ENCODE data around the gene RPS15.

RPS15 gene

DNA sequence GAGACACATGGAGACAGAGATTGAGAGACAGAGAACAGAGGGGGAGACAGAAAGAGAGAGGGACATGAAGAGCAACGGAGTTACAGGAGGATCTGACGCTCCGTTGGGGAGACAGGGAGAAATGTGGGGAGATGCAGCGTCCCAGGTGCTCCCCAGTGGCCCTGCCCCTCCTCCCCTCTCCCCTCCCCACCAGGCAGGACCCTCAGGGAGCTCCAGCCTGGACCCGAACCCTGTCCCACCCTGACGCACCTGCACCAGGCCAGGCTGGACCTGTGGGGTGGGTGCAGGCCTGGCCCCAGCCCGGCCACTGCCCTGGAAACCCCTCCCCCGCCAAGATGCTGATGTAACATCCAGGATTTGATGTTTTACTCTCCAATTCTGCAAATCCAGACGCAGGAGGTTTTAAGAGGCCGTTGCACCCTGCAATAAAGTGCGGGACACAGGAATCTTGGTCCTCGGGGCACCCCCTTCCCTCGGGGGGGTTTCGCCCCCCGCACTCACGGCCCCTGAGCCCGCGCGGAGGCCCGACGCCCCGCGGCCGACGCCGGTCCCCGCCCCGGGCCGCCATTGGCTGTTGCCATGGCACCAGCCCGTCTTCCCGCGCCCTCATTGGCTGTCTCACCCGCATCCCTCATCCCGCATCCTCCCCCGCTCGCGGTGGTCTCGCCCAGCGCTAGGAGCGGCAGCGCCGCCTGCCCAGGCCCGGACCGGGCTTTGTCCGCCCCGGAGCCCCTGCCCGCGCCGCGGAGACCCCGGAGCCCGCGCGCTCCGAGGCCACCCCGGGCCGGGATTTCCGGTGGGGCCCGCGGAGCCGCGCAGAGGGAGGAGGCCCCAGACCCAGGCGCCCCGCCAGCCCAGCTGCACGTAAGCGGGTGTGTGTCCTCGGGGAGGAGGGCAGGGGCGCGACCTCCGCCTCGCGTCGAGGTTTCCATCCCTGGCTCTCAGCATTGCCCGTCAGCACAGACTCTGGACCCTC is 11.6 kb downstream of the RPS15 start, which contains the start of gene APC2:
Gene APC2, plus strand, starts transcription at position 655 of the 976 bp plus-strand sequence. CDS start 2,881 bp downstream, outside the sequence.
- no peak within 1 kb of the TSS for H3K27ac ChIP-seq (ENCODE audit: low read length)
- peaks cover 25% of the 10 kb centered on the region for H3K4me1 ChIP-seq (ENCODE audit: control insufficient read depth, insufficient read depth, low read length)
- no peaks in the 10 kb centered on the region for H3K36me3 ChIP-seq (ENCODE audit: control insufficient read depth in 2 of 2, insufficient read depth in 2 of 2, low read length in 2 of 2)
- no peak within 1 kb of the TSS for H3K9ac ChIP-seq (ENCODE audit: low read length in 2 of 2)
- H3K4me3 ChIP-seq (ENCODE audit: low read length in 2 of 2), result no peak within 1 kb of the TSS
- H3K27me3 ChIP-seq (ENCODE audit: control insufficient read depth in 1 of 2, insufficient read depth in 2 of 2, low read length in 2 of 2), result peaks cover 63 to 83% of the 10 kb centered on the region in 2 donors
- no peaks in the 10 kb centered on the region for H3K9me3 ChIP-seq (ENCODE audit: control insufficient read depth in 2 of 2, low read length in 2 of 2)

DNA sequence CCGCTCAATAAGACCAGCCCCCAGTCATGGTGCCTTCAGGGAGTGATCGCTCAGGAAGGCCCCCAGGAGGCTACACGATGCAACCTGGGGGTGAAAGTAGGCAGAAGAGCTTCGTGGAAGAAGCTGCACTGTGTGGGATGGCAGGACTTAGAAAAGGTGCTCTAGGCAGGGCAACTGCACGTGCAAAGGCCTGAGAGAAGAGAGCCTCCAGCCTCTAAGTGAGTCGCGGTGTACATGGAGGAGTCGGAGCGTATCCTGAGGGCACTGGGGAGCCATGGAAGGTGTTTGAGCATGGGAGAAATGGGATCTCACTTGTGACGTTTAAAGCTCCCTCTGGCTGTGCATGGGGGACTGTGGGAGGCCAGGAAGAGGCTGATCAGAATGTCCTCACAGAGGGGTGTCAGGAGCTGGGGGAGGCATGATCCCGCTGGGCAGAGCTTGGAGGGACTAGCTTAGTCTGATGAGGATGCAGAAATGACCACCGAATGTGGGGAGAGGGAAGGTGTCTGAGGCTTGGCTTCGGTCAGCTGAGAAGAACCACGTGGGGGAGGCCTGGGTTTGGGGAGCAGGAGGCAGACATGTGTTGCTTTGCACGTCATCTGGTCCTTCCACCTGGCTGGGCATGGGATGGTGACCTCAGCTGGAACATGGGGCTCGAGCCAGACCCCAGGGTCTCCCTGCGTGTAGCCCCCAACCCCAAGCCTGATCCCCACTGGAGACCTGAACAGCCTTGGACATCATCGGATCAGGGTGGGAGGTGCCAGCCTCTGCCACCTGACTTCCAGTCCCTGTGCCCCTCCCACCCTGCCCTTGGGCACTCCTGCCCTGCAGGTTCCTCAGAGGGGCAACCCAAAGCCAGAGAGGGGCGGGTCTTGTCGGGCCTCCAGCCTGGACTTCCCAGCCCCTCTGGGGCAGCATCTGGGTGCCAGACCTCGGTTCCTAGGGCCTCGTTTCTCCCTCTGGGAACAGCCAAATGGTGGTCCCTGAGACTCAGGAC is 12.8 kb downstream of the RPS15 start:
- H3K9me3 ChIP-seq (ENCODE audit: control insufficient read depth in 2 of 2, low read length in 2 of 2), result no peaks in the 10 kb centered on the region
- H3K4me3 ChIP-seq (ENCODE audit: low read length in 2 of 2), result no peak overlapping the region
- H3K4me1 ChIP-seq (ENCODE audit: control insufficient read depth, insufficient read depth, low read length), result peaks cover 15% of the 10 kb centered on the region
- no peak overlapping the region for H3K27ac ChIP-seq (ENCODE audit: low read length)
- peaks cover 68 to 86% of the 10 kb centered on the region in 2 donors for H3K27me3 ChIP-seq (ENCODE audit: control insufficient read depth in 1 of 2, insufficient read depth in 2 of 2, low read length in 2 of 2)
- no peak overlapping the region for H3K9ac ChIP-seq (ENCODE audit: low read length in 2 of 2)
- H3K36me3 ChIP-seq (ENCODE audit: control insufficient read depth in 2 of 2, insufficient read depth in 2 of 2, low read length in 2 of 2), result no peaks in the 10 kb centered on the region

DNA sequence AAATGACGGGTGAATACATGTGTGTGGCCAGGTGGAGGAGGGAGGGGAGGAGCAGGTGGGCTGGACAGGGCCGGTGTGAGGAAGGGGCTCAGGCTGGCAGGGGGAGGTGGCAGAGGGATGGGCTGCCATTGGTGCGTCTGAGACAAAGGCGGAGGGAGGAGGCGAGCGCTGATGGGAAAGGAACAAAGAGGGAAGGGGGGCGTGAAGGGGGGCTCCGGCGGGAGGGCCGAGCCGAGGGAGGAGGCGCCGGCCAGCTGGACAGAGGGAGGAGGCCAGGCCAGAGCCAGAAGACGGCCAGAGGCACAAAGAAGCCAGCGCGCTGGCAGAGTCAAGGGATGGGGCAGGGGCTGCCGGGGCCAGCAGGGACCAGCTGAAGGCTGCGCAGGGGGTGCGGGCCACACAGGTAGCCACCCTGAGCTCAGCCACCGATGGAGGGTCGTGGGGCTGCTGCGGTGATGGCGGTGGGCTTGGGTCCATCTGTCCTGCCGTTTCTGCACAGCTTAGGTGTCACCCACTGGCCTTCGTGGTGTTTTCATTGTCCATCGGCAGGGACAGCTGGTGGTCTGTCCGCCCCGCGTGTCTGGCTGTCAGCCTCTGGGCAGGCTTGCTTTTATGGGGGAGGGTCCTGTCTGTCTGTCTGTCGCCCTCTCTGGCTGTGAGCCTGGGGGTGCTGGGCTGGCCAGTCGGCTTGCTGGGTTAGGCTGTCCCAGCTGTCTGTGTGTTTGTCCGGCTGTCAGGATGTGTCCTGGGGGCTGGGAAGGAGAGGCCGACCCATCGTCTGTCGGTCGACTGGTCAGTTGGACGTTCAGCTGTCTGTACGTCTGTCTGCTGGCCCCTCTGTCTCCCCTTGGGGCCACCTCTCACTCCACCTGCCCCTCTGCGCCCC is 14.0 kb downstream of the RPS15 start:
- Histone ChIP-seq H3K27me3 (ENCODE audit: control insufficient read depth in 1 of 2, insufficient read depth in 2 of 2, low read length in 2 of 2) (peaks cover 71 to 86% of the 10 kb centered on the region in 2 donors), H3K36me3 (ENCODE audit: control insufficient read depth in 2 of 2, insufficient read depth in 2 of 2, low read length in 2 of 2) (no peaks in the 10 kb centered on the region), H3K27ac (ENCODE audit: low read length) (no peak overlapping the region), H3K4me3 (ENCODE audit: low read length in 2 of 2) (no peak overlapping the region), H3K4me1 (ENCODE audit: control insufficient read depth, insufficient read depth, low read length) (peaks cover 12% of the 10 kb centered on the region), H3K9ac (ENCODE audit: low read length in 2 of 2) (no peak overlapping the region), H3K9me3 (ENCODE audit: control insufficient read depth in 2 of 2, low read length in 2 of 2) (no peaks in the 10 kb centered on the region)

DNA sequence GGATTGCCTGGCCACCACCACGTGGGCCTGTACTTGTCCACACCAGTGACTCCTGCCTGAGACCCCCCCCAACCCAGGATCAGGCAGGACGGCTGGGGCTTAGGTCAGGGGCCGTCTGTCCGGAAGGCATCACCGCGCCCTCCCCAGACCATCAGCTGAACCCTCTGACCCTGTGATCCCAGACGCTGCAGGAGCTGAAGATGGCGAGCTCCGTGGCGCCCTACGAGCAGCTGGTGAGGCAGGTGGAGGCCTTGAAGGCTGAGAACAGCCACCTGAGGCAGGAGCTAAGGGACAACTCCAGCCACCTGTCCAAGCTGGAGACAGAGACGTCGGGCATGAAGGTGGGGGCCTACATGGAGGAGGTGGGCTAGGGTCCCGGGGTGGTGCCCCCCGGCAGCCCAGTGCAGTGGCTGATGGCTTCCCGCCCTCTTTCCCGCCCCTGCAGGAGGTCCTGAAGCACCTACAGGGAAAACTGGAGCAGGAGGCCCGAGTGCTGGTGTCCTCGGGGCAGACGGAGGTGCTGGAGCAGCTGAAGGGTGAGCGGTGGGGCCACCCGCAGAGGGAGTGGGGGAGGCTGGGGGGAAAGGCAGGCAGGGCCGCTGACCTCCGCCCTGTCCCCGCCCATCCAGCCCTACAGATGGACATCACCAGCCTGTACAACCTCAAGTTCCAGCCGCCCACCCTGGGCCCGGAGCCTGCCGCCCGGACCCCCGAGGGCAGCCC is 14.8 kb downstream of the RPS15 start:
- no peak overlapping the region for H3K27ac ChIP-seq (ENCODE audit: low read length)
- H3K36me3 ChIP-seq (ENCODE audit: control insufficient read depth in 2 of 2, insufficient read depth in 2 of 2, low read length in 2 of 2), result no peaks in the 10 kb centered on the region
- H3K27me3 ChIP-seq (ENCODE audit: control insufficient read depth in 1 of 2, insufficient read depth in 2 of 2, low read length in 2 of 2), result peaks cover 70 to 84% of the 10 kb centered on the region in 2 donors
- peaks cover 12% of the 10 kb centered on the region for H3K4me1 ChIP-seq (ENCODE audit: control insufficient read depth, insufficient read depth, low read length)
- no peaks in the 10 kb centered on the region for H3K9me3 ChIP-seq (ENCODE audit: control insufficient read depth in 2 of 2, low read length in 2 of 2)
- no peak overlapping the region for H3K9ac ChIP-seq (ENCODE audit: low read length in 2 of 2)
- no peak overlapping the region for H3K4me3 ChIP-seq (ENCODE audit: low read length in 2 of 2)

DNA sequence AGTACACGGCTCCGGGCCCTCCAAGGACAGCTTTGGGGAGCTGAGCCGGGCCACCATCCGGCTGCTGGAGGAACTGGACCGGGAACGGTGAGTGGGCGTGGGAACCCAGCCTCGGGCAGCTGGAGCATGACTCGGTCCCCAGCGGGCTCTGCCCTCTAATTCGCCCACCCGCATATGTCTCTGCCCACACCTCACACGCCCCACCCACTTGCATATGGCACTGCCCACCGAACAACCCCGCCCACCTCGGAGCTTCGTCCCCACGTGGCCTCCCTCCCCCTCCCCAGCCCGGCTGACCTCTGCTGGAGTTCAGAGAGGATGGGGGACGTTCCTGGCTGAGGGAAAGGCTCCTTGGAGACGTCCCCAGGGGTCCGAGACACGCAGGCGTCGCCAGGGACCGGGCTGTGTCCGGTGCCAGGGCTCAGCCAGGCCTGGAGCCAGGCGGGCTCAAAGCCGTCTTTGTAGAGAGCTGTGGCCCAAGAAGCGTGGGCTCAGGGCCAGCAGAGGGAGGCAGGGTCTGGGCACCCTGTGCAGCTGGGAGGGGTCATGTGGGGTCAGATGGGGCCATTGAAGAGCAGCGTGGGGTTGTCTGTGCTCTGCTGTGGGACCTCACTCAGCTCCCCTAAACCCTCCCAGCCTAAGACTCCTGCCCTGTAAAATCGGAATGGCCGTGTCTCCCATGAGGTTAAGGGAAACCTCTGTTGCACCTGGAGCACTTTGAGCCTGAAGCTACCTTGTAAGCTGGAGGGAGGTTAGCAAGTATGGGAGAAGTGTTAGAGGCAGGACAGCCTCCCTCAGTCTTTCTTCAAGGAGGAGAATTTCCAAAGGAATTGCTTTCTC is 15.5 kb downstream of the RPS15 start:
- H3K4me1 ChIP-seq (ENCODE audit: control insufficient read depth, insufficient read depth, low read length), result peaks cover 12% of the 10 kb centered on the region

DNA sequence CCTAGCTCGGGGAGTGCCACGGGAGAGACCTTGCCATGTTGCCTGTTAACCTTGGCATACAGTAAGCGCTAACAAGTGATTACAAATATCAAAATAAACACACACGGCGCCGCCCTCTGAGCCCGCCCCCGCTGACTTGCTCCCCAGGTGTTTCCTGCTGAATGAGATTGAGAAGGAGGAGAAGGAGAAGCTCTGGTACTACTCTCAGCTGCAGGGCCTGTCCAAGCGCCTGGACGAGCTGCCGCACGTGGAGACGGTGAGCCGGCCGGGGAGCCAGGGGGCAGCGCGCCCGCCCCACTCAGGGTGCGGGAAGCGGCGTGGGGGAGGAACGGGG is 16.8 kb downstream of the RPS15 start:
- no peak overlapping the region for H3K9ac ChIP-seq (ENCODE audit: low read length in 2 of 2)
- no peak overlapping the region for H3K4me3 ChIP-seq (ENCODE audit: low read length in 2 of 2)
- H3K36me3 ChIP-seq (ENCODE audit: control insufficient read depth in 2 of 2, insufficient read depth in 2 of 2, low read length in 2 of 2), result no peaks in the 10 kb centered on the region
- H3K27ac ChIP-seq (ENCODE audit: low read length), result no peak overlapping the region
- peaks cover 12% of the 10 kb centered on the region for H3K4me1 ChIP-seq (ENCODE audit: control insufficient read depth, insufficient read depth, low read length)
- no peaks in the 10 kb centered on the region for H3K9me3 ChIP-seq (ENCODE audit: control insufficient read depth in 2 of 2, low read length in 2 of 2)
- H3K27me3 ChIP-seq (ENCODE audit: control insufficient read depth in 1 of 2, insufficient read depth in 2 of 2, low read length in 2 of 2), result peaks cover 61 to 73% of the 10 kb centered on the region in 2 donors

More for the DNA sequence above, 15.5 kb downstream of the RPS15 start:
- H3K4me3 ChIP-seq (ENCODE audit: low read length in 2 of 2), result no peak overlapping the region
- H3K27me3 ChIP-seq (ENCODE audit: control insufficient read depth in 1 of 2, insufficient read depth in 2 of 2, low read length in 2 of 2), result peaks cover 69 to 85% of the 10 kb centered on the region in 2 donors
- no peak overlapping the region for H3K9ac ChIP-seq (ENCODE audit: low read length in 2 of 2)
- no peaks in the 10 kb centered on the region for H3K9me3 ChIP-seq (ENCODE audit: control insufficient read depth in 2 of 2, low read length in 2 of 2)
- no peaks in the 10 kb centered on the region for H3K36me3 ChIP-seq (ENCODE audit: control insufficient read depth in 2 of 2, insufficient read depth in 2 of 2, low read length in 2 of 2)
- H3K27ac ChIP-seq (ENCODE audit: low read length), result no peak overlapping the region

DNA sequence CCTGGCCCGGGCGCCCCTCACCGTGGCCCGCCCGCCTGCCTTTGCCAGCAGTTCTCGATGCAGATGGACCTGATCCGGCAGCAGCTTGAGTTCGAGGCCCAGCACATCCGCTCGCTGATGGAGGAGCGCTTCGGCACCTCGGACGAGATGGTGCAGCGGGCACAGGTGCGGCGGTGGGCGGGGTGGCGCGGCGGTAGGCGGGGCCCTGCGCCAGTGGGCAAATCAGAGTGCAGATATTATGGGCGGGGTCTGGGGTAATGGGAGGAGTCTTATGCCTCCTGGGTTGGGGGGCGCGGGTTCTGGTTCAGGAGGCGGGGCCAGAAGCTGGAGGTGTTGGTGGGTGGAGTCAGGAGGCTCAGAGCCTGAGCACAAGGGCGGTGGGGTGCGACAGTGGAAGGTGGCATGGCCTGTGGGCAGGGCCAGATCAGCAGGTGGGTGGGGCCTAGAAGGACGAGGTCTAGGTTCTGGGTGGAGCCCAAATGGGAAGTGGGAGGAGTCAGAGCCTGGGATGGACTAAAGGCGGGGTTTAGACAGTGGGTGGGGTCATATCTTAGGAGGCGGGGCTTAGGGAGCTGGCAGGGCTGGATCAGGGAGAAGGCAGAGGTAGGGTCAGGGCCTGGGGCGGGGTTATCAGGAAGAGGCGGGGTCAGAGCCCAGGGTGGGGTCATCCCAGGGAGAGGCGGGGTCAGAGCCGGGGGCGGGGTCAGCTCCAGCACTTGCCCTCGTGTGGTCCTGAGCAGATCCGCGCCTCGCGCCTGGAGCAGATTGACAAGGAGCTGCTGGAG is 17.3 kb downstream of the RPS15 start:
- Histone ChIP-seq H3K9ac (ENCODE audit: low read length in 2 of 2) (no peak overlapping the region), H3K27me3 (ENCODE audit: control insufficient read depth in 1 of 2, insufficient read depth in 2 of 2, low read length in 2 of 2) (peaks cover 57 to 67% of the 10 kb centered on the region in 2 donors), H3K36me3 (ENCODE audit: control insufficient read depth in 2 of 2, insufficient read depth in 2 of 2, low read length in 2 of 2) (no peaks in the 10 kb centered on the region), H3K4me1 (ENCODE audit: control insufficient read depth, insufficient read depth, low read length) (peaks cover 12% of the 10 kb centered on the region), H3K27ac (ENCODE audit: low read length) (no peak overlapping the region), H3K9me3 (ENCODE audit: control insufficient read depth in 2 of 2, low read length in 2 of 2) (no peaks in the 10 kb centered on the region), H3K4me3 (ENCODE audit: low read length in 2 of 2) (no peak overlapping the region)

DNA sequence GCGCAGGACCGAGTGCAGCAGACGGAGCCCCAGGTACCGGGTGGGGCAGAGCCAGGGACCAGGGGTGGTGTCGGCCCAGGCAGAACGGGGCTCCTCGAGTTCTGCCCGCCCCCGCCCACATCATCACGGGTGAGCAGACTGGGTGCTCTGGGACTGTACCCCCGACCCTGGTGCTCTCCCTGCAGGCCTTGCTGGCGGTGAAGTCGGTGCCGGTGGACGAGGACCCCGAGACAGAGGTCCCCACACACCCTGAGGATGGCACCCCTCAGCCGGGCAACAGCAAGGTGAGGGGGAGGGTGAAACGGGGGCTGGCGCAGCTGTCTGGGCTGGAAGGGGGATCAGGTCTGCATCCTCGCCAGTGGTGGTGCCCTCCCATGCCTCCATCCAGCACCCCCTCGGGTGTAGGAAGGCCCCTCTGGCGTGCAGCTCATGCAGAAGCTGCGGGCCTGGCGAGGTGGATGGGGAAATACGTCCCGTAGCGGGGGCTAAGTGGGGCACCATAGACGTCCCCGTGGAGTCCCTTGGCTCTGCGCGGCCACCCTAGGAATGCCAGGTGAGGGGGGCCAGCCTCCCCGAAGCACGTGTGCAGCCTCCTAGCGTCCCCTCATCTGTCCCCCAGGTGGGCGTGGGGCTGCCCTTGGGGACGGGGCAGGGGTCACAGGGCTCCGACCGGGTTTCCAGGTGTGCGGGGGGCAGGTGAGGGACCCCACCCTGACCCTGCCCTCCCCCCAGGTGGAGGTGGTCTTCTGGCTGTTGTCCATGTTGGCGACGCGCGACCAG is 18.1 kb downstream of the RPS15 start:
- no peak overlapping the region for H3K4me3 ChIP-seq (ENCODE audit: low read length in 2 of 2)
- peaks cover 12% of the 10 kb centered on the region for H3K4me1 ChIP-seq (ENCODE audit: control insufficient read depth, insufficient read depth, low read length)
- no peak overlapping the region for H3K27ac ChIP-seq (ENCODE audit: low read length)
- H3K9ac ChIP-seq (ENCODE audit: low read length in 2 of 2), result no peak overlapping the region
- peaks cover 49 to 60% of the 10 kb centered on the region in 2 donors for H3K27me3 ChIP-seq (ENCODE audit: control insufficient read depth in 1 of 2, insufficient read depth in 2 of 2, low read length in 2 of 2)
- H3K9me3 ChIP-seq (ENCODE audit: control insufficient read depth in 2 of 2, low read length in 2 of 2), result no peaks in the 10 kb centered on the region
- H3K36me3 ChIP-seq (ENCODE audit: control insufficient read depth in 2 of 2, insufficient read depth in 2 of 2, low read length in 2 of 2), result no peaks in the 10 kb centered on the region
